Lower leg skin (tissue), 4 donors: ENCODE results near the gene FIBCD1. TPM values are rescaled to one million over a fixed set of nuclear protein-coding genes. Genes with fewer than 3 reads are reported as not detected.

Experiments
- DNase-seq, 2 donors: peaks; one replicate each; pipeline ENCODE4 v3.0.0-alpha.2; 2019; ENCODE audit warnings: low spot score in 2 of 2
- H3K4me3 ChIP-seq: fragments of 200-600 bp; sonication (generic); 2 replicates; pipeline ENCODE4 v1.5.1; 2017; ENCODE audit warnings: mild to moderate bottlenecking, low read depth; ENCODE audit not compliant: poor library complexity, severe bottlenecking
- POLR2A ChIP-seq, 2 donors: fragments of 450-650 bp; IDR thresholded peaks; one replicate each; pipeline ENCODE4 v1.6.1; 2016 to 2017; ENCODE audit warnings: antibody characterized with exemption in 2 of 2, mild to moderate bottlenecking in 1 of 2, moderate library complexity in 1 of 2
- WGBS, 2 donors: methylation state at CpG; one replicate each; pipeline ENCODE4 v1.1.5; 2018; 5-methylcytosine and 5-hydroxymethylcytosine counted together
- intact Hi-C: fragments of 100-400 bp; cut with DNase I; formaldehyde crosslinking; loops from one replicate; pipeline ENCODE4 v1.15.0; 2023; ENCODE audit warnings: low total_unique reads
- total RNA-seq, 4 donors: library from RNA; depleted of rRNA; stranded (reverse); fragments of >200 nt; gene quantifications; one replicate each; pipeline ENCODE4 v1.1.0, GENCODE V29; 2016
- TF ChIP-seq, protein P1 (sequence below), 3 donors: fragments of 450-650 bp; IDR thresholded peaks; one replicate each; pipeline ENCODE4 v1.5.1; 2016; ENCODE audit warnings: antibody characterized with exemption in 3 of 3, mild to moderate bottlenecking in 3 of 3, moderate library complexity in 2 of 3

FIBCD1 gene
- total RNA-seq, 4 donors from 2014 or later, result 0.17 to 0.42 TPM; not detected in 2

DNA sequence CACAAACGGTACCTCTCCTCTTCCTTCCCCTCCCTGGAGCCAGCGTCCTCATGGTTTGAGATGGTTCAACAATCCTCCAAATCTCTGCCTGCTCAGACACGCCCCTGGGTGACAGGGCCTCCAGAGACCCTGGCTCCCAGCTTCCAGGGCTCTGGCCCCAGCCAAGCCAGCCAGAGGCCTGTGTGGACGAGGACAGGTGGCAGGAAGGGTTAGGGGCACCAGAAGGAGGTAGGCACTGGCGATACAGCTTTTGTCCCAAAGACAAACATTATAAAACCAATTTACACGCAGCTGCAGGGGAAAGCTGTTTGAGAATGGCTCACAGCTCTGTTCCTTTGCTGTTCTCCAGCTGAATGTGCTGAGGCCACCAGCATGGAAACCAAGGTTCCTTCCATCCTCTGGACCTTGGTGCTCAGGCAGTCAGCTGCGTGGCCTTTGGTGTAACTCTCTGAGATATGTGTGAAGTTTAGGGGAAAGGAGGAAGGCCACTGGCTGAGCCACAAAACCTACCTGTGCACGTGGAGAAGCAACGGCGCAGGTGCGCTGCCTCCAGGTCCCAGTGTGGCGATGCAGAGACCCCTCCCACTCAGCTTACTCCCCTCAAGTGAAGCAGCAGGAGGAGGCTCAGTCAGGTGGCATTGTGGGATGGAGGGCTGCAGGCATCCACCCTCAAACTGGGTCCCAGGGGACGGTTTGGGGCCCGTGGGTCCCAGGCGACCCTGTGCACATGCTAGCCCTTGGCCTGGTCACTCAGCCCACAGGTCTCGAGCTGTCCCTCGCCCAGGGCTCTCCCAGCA is 38.1 kb downstream of the FIBCD1 start:
- intact Hi-C loops, result no loop called here
- 66 to 71% methylated on average over 17 of the region's 17 CpGs for WGBS, 2 donors
- H3K4me3 ChIP-seq, result no peak overlapping the region
- no peak for DNase-seq
- no peak for TF ChIP-seq POLR2A (IDR thresholded peaks at IDR 0.05)
- TF ChIP-seq, protein P1, sequence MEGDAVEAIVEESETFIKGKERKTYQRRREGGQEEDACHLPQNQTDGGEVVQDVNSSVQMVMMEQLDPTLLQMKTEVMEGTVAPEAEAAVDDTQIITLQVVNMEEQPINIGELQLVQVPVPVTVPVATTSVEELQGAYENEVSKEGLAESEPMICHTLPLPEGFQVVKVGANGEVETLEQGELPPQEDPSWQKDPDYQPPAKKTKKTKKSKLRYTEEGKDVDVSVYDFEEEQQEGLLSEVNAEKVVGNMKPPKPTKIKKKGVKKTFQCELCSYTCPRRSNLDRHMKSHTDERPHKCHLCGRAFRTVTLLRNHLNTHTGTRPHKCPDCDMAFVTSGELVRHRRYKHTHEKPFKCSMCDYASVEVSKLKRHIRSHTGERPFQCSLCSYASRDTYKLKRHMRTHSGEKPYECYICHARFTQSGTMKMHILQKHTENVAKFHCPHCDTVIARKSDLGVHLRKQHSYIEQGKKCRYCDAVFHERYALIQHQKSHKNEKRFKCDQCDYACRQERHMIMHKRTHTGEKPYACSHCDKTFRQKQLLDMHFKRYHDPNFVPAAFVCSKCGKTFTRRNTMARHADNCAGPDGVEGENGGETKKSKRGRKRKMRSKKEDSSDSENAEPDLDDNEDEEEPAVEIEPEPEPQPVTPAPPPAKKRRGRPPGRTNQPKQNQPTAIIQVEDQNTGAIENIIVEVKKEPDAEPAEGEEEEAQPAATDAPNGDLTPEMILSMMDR (IDR thresholded peaks at IDR 0.05), result no peak

DNA sequence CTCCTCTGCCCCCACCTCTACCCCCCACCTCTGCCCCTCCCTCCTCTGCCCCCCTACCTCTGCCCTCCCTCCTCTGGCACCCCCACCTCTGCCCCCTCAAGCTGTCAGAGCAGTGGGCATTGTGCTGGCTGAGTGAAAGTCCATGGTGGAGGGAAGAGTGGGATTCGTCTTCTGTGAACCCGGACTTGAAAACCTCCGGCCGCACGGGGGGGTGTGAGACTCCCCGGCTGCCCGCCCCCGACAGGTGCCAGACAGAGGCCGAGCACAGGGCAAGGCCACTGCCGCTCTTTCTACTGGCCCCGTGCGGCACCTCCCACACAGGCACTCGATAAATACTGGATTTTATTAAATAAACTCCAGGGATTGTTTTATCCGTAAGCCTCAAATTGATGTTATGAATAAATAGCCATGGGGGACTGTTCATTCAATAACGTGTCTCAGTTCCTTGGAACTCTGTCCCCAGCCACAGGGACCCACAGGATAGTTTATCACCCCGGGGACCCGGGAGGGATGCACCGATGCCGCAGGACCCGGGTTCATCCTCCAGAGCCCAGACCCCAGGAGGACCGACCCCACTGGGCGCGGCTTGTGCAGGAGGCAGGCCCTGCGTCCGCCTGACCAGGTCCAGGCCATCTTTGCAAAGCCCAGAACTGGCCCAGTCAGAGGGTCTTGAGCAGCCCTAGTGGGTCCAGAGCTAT is 39.8 kb downstream of the FIBCD1 start:
- no peak for TF ChIP-seq POLR2A (IDR thresholded peaks at IDR 0.05)
- TF ChIP-seq, protein P1 (IDR thresholded peaks at IDR 0.05), result no peak
- 58 to 63% methylated on average over 25 of the region's 25 CpGs for WGBS, 2 donors
- no peak overlapping the region for H3K4me3 ChIP-seq
- no peak for DNase-seq
- intact Hi-C loops, result no loop called here

DNA sequence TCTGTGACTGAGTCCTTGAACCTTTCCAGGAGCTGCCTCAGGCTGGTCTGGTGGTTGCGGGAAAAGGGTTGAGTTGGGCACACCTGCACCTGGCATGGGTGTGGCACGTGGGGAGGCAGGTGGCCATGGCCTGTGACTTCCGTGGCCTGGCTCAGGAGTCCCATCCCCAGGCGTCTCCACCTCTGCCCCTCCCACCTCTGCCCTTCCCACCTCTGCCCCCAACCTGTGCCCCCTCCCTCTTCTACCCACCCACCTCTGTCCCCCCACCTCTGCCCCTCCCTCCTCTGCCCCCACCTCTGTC is 40.5 kb downstream of the FIBCD1 start:
- no peak for DNase-seq
- H3K4me3 ChIP-seq, result no peak overlapping the region
- intact Hi-C loops, result no loop called here
- TF ChIP-seq, protein P1 (IDR thresholded peaks at IDR 0.05), result no peak
- no peak for TF ChIP-seq POLR2A (IDR thresholded peaks at IDR 0.05)
- WGBS, 2 donors, result 27 to 28% methylated on average over 4 of the region's 4 CpGs

DNA sequence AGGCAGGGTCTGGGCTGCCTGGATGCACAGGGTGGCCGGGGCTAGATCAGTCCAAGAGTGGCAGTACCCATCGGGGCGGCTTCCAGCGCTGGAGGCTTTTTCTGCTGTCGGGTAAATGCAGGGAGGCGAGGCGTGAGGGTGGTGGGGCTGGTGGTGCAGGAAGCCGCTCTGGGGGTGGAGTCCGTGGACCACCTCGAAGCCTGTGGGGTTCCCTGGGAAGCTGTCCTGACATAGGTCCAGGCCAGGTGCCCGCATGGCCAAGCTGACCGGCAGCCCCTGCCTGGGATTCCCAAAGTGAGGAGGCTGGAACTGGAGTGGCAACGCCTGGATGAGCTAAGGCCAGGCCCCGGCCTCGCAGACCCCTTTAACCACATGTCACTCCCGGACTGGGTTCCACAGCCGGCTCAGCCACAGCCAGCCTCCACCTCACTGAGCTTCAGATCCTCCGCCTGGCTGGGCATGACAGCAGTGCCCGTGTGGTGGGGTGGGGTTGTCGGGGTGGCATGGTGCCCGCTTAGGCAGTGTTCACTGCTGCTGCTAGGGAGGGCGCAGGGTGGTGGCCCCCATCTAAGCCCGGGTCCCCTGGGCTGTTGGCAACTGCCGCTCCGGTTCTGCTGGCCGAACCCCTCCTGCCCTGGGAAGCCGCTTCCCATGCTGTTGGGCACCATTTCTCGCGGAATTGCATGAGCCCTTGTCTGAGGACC is 41.0 kb downstream of the FIBCD1 start:
- H3K4me3 ChIP-seq, result no peak overlapping the region
- WGBS, 2 donors, result 32 to 42% methylated on average over 8 to 25 of the region's 29 CpGs
- no peak for DNase-seq
- intact Hi-C loops, result no loop called here
- no peak for TF ChIP-seq POLR2A (IDR thresholded peaks at IDR 0.05)
- TF ChIP-seq, protein P1 (IDR thresholded peaks at IDR 0.05), result no peak

DNA sequence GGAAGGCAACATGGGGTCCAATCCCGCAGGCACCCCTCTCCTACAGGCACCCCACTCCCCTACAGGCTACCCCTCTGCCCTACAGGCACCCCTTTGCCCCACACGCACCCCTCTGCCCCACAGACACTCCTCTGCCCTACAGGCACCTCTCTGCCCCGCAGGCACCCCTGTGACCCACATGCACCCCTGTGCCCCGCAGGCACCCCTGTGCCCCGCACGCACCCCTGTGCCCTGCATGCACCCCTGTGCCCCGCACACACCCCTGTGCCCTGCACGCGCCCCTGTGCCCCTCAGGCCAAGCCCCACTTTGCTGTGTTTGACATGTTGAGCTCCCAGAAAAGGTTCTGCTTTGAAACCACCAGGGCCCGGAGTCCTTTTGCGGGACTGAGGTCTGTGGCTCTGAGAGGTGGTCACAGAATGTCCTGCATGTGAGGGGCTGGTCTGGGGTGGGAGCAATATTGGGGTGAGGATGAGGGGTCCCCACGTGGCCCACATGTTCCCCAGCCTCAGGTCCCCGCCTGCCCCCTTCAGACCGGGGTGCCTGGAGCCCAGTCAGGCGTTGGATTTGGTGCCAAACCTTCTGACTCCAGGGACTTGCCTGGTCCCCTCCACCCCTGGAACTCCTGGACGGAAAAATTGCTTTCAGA is 41.8 kb downstream of the FIBCD1 start:
- WGBS, 2 donors, result 53 to 64% methylated on average over 15 to 16 of the region's 16 CpGs
- H3K4me3 ChIP-seq, result no peak overlapping the region
- no peak for DNase-seq
- no peak for TF ChIP-seq POLR2A (IDR thresholded peaks at IDR 0.05)
- TF ChIP-seq, protein P1 (IDR thresholded peaks at IDR 0.05), result no peak
- intact Hi-C loops, result no loop called here
